ENCODE results near the gene DUSP21.

GRCh38 chrX:44890247-44890646 lies 46.4 kb downstream of the DUSP21 start:
- TF ChIP-seq, protein P1, sequence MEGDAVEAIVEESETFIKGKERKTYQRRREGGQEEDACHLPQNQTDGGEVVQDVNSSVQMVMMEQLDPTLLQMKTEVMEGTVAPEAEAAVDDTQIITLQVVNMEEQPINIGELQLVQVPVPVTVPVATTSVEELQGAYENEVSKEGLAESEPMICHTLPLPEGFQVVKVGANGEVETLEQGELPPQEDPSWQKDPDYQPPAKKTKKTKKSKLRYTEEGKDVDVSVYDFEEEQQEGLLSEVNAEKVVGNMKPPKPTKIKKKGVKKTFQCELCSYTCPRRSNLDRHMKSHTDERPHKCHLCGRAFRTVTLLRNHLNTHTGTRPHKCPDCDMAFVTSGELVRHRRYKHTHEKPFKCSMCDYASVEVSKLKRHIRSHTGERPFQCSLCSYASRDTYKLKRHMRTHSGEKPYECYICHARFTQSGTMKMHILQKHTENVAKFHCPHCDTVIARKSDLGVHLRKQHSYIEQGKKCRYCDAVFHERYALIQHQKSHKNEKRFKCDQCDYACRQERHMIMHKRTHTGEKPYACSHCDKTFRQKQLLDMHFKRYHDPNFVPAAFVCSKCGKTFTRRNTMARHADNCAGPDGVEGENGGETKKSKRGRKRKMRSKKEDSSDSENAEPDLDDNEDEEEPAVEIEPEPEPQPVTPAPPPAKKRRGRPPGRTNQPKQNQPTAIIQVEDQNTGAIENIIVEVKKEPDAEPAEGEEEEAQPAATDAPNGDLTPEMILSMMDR (IDR thresholded peaks at IDR 0.05) = no peak
- TF ChIP-seq POLR2A (IDR thresholded peaks at IDR 0.05) = no peak
